ENCODE measurements around the gene PDE7B. TPM values are rescaled to one million over a fixed set of nuclear protein-coding genes. Genes with fewer than 3 reads are reported as not detected.
"Not testable (repeated sequence)": the region's sequence is repeated elsewhere in the genome, so short reads cannot be mapped to it uniquely, and the experiment has no call there.

Gene PDE7B
- total RNA-seq, 1 donor from 2014 or later = 0.68 TPM

DNA sequence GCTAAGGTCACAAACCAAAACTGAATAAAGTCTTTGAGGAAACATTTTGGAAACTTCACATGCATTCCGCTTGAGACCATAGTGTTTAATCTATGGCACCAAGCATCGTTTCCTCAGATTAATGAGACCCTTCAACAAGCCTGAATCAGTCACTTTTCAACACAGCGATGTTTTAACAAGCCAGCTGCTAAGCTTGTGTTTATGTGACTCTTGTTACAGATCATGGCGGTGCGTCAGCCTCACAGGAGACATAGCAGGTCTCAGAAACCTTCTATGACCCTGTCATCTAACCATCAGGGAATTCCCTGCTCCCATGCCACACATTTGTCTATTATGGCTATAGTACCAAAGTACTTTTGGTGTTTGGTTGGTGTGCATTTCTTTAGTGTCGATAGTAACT lies 341.4 kb downstream of the PDE7B start:
- ATAC-seq = no peak

DNA sequence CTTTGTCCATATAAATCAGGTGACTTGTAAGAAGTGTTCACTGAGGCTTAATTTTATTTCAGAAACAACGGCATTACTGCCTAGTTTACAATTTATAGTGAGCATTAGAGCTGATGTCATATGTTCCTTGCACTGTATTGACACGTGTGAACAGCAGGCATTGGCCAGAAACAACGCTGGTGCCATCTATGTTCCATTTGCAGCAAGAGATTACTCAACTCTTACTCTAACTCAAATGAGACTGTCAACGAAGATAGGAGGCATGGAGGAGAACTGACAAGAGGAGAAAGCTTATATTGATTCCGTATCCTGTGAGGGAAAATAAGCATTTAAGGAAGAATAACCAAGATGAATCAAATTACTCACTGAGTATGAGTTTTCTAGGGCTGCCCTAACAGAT lies 350.2 kb downstream of the PDE7B start:
- peak; percentile 65 for ATAC-seq

DNA sequence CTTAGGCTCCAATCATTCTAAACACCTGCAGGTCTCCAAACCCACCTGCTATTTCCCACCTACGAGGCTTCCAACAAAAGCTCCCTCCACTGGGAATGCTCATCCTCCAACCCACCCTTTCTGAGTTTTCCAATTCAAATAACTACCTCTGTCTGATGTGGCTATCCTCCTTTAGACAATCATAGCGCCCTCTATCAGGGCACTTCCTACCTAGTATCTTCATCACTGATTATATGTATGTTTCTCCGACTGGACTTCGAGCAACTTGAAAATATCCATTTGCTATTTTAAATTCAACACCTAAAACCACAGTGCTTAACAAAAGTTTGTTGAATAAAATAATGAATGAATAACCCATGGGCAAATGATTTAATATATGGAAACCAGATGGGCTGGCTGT lies 357.3 kb downstream of the PDE7B start:
- no peak for ATAC-seq

DNA sequence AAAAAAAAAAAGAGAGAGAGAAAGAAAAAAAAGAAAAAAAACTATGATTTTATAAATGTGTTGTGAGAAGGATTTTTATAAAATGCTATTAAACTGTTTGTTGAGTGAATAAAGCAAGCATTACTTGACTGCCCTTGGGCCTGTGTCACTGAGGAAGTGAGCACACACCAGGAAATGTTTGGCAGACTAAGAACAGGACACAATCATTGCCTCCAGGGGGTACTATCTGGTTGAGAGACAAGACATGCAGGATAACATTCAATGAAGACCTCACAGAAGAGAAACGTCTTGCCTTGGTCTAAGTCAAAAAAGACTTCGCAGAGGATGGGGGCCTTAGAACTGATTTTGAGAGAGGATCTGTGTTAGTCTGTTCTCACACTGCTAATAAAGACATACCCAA lies 358.0 kb downstream of the PDE7B start:
- ATAC-seq = no peak

DNA sequence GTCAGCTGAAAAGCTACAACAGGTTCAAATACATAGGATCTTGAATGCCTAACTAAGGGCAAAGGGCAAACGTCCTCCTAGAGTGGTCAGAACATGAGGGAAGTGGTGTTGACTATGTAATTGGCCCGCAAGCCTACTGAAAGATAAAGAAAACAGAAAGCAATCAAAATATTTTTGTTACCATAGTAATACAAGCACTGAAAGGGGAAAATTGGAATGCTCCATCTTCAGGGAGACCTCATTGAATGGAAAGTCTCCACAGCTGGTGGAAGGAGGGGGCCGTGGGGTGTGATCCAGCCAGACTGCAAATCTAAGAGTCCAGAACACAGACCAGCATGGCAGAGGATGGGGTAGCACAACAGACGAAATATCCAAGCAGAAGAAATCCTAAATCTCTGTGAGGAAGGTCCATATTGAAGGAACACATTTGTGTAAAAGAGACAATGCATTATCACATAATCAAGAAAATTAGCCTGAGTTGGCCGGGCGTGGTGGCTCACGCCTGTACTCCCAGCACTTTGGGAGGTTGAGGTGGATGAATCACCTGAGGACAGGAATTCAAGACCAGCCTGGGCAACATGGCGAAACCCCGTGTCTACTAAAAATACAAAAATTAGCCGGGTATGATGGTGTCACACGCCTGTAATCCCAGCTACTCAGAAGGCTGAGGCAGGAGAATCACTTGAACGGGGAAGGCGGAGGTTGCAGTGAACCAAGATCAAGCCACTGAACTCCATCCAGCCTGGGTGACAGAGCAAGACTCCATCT lies 359.1 kb downstream of the PDE7B start:
- no peak for ATAC-seq

DNA sequence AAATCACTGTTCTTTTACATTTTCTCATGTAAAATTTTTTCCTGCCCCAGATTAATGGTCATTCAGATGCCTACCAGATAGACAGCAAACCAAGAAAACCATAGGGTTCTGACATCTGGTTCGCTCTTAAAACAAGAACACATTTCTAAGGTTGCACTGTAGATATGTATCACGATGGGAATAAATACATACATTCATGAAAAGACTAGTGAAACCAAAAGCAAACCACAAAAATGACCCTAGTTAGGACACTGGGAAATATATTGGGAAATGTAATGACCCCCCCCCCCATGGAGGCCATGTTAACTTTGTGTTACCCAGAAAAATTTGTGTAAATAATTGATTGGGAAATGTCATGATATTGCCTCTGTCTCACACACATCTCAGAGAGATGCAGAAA lies 361.1 kb downstream of the PDE7B start:
- ATAC-seq = no peak

DNA sequence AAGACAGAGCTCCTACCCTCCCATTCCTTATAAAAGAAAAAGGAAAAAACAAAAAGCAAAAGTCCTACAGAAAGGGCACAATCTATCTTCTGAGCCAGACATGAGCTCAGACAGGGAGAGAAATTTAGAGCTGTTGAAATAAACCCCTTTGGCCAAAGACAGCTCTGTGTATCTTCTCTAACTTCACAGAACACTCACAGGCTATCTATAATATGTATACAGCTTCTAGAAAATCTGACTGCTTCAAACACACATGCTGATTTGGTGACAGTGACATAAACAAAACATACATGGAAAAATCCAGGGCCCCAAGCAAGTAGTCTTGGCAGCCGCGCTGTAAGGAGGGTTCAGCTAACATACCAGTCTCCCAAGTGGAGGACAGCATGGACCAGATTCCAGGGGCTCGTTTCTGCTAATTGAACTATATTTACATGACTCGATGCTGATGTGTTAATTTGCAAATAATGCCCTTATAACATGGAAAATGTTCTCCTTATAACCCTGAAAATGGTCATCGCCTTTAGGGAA lies 361.6 kb downstream of the PDE7B start:
- no peak for ATAC-seq

DNA sequence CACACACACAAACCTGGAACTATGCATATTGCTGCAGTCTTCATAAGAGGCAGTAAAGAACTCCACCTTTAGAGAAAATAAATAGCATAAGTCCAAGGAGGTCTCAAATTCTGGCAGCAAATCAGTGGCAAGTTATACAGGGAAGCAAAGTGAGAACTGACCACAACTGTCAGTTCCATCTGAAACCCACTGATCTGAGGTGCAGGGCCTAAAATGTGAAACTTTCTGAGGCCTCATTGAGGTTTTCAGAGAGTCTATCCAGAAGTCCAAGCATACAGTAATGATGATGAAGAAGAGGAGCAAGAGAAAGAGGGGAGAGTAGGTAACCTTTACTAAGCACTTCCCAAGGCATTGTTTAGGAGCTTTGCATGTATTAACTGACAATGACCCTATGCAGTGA lies 362.4 kb downstream of the PDE7B start:
- ATAC-seq = no peak

DNA sequence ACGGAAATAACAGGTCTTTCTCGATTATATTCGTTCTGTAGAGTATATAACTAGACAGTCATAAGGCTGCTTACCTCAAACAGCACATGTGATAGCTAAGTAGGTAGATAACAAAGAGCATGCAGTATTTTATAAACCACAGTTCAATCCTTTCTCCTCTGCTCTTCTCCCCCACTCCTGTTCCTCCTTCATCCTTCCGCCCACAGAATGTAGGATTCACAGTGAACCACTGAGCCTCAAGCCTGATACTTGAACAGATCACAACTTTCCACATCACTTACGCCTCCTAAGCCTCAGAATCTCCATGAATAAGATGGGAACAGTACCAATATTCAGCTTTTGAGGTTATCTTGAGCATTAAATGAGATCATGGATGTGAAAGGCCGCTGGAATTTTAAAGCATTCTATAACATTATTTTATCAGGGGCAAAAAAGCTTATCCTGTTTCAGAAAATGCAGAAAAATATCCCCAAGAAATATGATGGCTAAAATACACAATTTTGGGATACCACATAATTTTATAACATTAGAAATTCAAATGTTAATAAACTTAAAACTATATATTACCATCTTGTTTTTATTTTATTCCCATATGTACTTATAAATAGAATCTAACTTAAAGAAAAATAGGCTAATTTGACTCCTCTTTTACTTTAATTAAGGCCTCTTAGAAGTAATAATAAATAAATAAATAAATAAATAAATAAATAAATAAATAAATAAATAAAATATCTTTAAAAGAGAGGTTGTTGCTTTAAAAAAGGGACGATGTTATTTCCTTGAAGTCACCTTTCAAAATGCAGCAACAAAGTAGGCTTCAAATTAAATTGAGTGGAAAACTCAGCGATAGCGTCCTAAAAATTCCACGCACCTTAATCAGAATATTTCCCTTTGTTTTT lies 365.3 kb downstream of the PDE7B start:
- no peak for ATAC-seq

DNA sequence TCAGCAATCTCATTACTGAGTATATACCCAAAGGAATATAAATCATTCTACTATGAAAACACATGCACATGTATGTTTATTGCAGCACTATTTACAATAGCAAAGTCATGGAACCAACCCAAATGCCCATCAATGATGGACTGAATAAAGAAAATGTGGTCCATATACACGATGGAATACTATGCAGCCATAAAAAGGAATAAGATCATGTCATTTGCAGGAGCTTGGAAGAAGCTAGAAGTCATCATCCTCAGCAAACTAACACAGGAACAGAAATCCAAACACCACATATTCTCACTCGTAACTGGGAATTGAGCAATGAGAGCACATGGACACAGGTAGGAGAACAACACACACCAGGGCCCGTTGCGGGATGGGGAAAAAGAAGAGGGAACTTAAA lies 373.5 kb downstream of the PDE7B start:
- not testable (repeated sequence) for ATAC-seq

DNA sequence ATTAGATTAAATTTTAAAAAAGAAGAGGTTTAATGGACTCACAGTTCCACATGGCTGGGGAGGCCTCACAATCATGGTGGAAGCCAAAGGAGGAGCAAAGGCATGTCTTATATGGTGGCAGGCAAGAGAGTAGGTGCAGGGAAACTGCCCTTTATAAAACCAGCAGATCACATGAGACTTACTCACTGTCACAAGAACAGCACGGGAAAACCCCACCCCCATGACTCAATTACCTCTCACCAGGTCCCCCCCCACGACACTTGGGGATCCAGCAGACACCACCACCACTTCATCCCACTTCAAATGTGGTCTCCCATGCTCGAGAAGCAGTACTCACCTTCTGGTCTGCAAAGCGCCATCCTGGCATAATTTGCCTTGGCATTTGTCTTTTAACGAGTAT lies 374.0 kb downstream of the PDE7B start:
- ATAC-seq = no peak

DNA sequence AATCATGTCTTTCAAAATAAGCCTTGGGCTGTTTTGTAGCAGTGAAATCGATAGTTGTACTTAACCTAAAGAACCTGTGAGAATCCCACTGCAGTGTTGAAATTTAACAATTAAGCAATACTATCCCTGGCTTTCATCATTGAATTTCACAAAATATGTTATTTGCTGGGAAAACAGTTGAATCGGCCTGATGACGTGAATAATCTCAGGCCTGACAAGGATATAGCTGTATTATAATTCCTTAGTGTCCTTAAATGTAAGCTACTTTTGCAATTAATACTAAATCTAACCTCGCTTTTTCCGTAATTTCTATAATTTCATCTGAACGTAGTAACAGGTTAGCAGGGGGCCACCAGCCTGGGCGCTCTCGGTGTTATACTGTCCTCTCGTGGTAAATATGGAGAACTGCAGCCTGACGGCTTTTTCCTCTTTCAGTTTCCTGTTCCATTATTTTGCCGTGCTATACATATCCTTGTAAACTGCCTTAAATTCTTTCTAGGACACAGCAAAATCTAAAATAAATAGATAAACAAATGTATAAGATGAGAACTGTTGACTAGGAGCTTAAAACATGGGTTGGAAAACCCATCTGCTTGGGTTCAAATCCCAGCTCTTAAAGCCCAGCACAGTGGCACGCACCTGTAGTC lies 374.6 kb downstream of the PDE7B start:
- peak; percentile 85 for ATAC-seq

DNA sequence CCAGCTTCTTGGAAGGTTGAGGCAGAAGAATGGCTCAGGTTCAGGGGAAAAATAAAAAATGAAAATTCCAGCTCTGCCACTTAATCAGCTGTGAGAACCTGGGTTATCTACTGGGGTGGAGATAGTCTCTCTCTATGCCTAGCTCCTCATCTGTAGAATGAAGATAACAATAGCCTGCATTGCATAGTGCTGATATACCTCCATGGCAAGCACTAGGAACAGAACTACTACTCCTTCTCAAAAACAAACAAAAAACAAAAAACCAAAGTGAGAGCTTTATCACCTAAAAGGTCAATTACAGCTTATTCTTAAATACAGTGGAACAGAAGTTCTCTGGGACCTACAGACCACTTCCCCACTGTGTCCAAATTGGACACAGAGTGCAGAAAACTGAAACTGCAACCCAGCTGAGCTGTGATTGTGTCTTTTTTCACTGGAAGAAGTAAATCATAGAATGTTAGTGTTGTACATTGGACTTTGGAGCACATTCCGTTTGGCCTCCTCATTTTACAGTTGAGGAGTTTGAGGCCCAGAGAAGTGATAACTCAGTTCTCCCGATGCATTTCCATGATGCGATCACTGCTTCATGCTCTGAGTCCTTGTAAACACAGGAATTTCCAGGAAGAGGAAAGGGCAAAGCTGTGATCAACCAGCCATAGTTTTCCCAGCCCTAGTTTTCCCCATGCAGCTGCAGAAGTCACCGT lies 375.3 kb downstream of the PDE7B start:
- ATAC-seq = peak; percentile 8

DNA sequence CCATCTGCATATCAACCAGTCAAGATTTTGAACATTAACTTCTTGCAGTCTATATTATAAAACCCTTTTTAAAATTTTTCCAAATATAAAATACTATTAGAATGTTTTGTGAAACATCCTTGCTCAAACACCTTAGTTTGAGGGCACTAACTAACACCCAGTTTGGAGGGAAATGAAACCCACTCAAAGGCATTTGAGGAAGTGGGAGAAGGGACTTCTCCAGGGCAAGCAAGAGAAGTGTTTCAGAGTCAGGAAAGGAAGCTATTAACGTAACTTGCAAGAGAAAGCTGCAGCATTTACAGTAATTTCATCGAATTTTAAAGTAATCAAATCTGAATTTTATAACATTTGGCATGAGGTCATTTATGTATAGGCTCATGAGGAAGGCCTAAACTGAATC lies 377.3 kb downstream of the PDE7B start:
- ATAC-seq = no peak

DNA sequence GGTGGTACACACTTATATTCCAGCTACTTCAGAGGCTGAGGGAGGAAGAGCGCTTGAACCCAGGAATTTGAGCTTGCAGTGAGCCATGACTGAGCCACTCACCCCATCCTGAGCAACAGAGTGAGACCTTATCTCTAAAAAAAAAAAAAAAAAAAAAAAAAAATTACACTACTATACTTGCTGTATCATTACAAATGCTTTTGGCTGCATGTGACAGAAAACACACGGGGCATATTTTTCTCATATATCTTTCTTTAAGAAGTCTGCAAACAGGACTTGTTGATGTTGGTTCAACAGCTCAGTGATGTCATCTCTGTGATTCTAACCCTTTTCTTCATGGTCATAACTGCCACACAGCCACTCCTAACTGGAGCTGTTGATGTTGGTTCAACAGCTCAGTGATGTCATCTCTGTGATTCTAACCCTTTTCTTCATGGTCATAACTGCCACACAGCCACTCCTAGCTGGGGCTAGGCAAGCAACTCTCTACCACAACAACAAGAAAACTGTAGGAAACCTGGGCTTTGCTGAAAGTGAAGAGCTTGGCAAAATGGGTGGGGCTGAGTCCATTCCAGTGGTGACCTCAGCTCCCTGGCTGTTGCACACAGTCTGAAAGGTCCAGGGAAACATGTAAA lies 378.8 kb downstream of the PDE7B start:
- ATAC-seq = peak; percentile 57

DNA sequence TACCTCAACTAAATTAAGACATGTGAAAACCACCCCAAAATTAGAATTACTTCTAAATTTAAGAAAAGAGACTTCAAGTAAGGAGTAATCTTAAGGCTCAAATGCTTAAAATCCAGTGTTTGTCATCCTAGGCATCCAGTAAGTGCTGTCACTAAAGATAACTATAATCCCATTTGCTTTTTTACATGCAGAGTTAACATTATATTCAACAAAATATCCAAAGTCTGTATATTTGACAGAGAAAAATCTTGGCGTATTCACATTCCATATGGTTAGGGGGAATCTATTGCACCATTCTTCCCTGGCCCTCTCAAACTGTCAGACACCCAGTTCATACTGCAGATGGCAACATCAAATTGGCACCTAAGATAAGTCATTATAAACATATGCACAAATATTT lies 381.2 kb downstream of the PDE7B start:
- ATAC-seq = no peak

DNA sequence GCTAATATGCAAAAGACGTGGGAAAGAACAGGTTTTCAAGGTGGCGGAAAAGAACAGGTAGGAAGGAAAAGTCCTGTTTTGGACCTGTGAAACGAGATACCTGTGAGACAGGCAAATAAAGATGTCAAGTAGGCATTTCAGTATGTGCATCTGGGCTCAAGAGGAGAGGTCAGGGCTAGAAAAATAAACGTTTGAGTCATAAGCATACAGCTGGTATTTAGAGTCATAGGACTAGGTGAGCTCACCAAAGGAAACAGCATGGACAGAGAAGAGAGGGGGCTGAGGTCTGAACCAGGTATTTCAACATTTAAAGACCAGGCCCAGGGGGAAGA lies 383.7 kb downstream of the PDE7B start:
- ATAC-seq = no peak

DNA sequence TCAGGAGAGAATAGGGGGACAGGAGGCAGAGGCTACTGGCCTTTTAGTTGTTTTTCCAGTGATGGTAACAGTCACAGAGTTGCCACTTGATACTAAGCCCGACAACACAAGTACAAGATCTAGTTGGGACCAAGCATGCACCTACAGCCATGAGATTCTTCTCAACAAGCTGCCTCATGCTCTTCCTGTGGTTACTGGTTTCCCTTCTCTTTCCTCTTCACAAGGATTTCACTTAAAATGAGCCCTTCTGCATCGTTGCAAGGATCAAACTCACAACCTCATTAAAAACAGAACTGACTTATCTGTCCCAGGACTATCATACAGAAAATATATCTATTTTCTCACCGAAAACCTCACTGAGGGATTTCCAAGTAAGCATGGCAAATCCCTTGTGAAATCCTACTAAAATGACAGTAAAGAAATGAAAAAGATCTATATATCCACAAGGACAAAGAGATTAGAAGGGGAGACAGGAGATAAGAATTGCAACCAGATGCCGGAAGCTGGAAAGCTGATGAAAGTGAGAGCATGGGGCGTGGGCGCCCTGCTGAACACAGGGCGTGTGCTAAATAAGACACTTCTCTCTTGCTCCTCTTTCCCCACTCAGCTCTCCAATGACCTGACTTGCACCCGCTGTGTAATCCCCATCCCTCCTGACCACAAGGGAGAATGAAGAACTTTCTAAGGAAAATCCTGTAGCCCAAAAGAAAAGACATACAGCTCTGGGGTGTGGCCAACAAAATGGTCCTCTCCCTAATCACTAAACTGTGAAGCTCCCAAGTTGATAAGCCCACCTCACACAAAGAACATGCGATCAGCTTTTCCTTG lies 385.2 kb downstream of the PDE7B start:
- no peak for ATAC-seq

DNA sequence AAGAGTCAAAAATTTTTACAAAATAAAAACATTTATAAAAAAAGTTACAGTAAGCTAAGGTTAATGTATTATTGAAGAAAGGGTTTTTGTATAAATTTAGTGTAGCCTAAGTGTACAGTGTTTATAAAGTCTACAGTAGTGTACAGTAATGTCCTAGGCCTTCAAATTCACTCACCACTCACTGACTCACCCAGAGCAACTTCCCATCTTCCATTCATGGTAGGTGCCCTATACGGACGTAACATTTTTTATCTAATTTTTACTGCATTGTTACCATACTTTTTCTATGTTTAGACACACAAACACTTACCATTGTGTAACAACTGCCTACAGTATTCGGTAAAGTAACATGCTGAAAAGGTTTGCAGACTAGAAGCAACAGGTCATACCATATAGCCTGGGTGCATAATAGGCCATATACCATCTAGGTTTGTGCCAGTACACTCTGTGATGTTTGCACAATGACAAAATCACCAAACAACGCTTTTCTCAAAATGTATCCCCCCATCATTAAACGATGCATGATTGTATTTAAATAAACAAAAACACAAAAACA lies 392.6 kb downstream of the PDE7B start:
- no peak for ATAC-seq
